ENCODE data around the gene ERGIC1. TPM values are rescaled to one million over a fixed set of nuclear protein-coding genes. Genes with fewer than 3 reads are reported as not detected.

ERGIC1 gene
- total and polyA plus RNA-seq, 2 experiments from 2014 or later, result 25.2 to 92.2 TPM

- TF ChIP-seq ETS1 (IDR thresholded peaks at IDR 0.05), result no peak
Measured at GRCh38 chr5:172981931-172982330, 147.9 kb downstream of the ERGIC1 start (continued).

GRCh38 chr5:172983542-172984243, 149.6 kb downstream of the ERGIC1 start, which contains the start of gene ATP6V0E1:
Gene ATP6V0E1, plus strand, starts transcription at chr5:172983771. Its CDS starts 90 bp downstream, at chr5:172983861.
- Histone ChIP-seq H3K9me2 (ENCODE audit: insufficient read depth) (no peaks in the 10 kb centered on the region; the same call in 1 of the 2 replicates), H3F3A (replicated peaks; ENCODE audit: low read depth) (no peaks in the 10 kb centered on the region), H4K20me1 (replicated peaks; ENCODE audit: insufficient read depth) (peaks cover 7% of the 10 kb centered on the region), H3K79me2 (replicated peaks; ENCODE audit: insufficient read depth) (peaks cover 32% of the 10 kb centered on the region), H3K4me2 (peak within 1 kb of the TSS; percentile 75), H3K4me3 (peak within 1 kb of the TSS; percentile 72), H3K27ac (ENCODE audit: low read depth) (peak within 1 kb of the TSS; percentile 68; the same call in 1 of the 2 replicates), H2AFZ (peak within 1 kb of the TSS; percentile 75; the same call in 1 of the 2 replicates), H3K4me1 (ENCODE audit: insufficient read depth) (0 out of 2 replicates have a peak, but pooled peaks cover 8% of the 10 kb centered on the region), H3K27me3 (ENCODE audit: insufficient read depth) (no peaks in the 10 kb centered on the region), H3K36me3 (ENCODE audit: insufficient read depth) (peaks cover 7% of the 10 kb centered on the region; the same call in 1 of the 2 replicates)
- H3K4me3 Mint-ChIP-seq, result peak within 1 kb of the TSS; percentile 100
- TF ChIP-seq REST (IDR thresholded peaks at IDR 0.05; ENCODE audit: unreplicated experiment), result no peak
- TF ChIP-seq STAT1 (IDR thresholded peaks at IDR 0.05; ENCODE audit: unreplicated experiment), result no peak
- TF ChIP-seq JUNB (IDR thresholded peaks at IDR 0.05; ENCODE audit: unreplicated experiment), result no peak
- TF ChIP-seq CREB1 (CRISPR knock-in tag; IDR thresholded peaks at IDR 0.05; ENCODE audit: low read depth), result 0 out of 2 replicates have a peak, but pooled peaks have one; percentile 11
- TF ChIP-seq ZNF114 (CRISPR knock-in tag; IDR thresholded peaks at IDR 0.05), result no peak
- peak; percentile 92 for TF ChIP-seq POLR2AphosphoS5 (IDR thresholded peaks at IDR 0.05; ENCODE audit: low read depth)
- peaks cover 7% of the 10 kb centered on the region for H3K27me3 Mint-ChIP-seq (ENCODE audit: insufficient read depth, low read depth, poor library complexity)
- H3K27ac Mint-ChIP-seq, result peak within 1 kb of the TSS; percentile 99
- DNase-seq (ENCODE audit: low spot score), result peak; percentile 97
- H3K36me3 Mint-ChIP-seq (ENCODE audit: low read depth), result peaks cover 15% of the 10 kb centered on the region; the same call in 2 of the 3 replicates
- ATAC-seq, result peak; percentile 91
- peaks cover 5% of the 10 kb centered on the region for H3K4me1 Mint-ChIP-seq
- H3K9me3 Mint-ChIP-seq, result no peaks in the 10 kb centered on the region
